GM10266 (cell line): ENCODE results near the gene NOXO1.
"Not testable (repeated sequence)": the region's sequence is repeated elsewhere in the genome, so short reads cannot be mapped to it uniquely, and the experiment has no call there.

Experiments
- DNase-seq: peaks from one replicate; pipeline ENCODE4 v3.0.0; 2012; ENCODE audit errors: extremely low spot score
- TF ChIP-seq, protein P1 (sequence below): IDR thresholded peaks from 2 replicates; pipeline ENCODE4 v1.5.1; 2012; ENCODE audit warnings: mild to moderate bottlenecking, low read depth; ENCODE audit not compliant: control insufficient read depth, insufficient read depth; ENCODE audit errors: missing control alignments

NOXO1 gene

DNA sequence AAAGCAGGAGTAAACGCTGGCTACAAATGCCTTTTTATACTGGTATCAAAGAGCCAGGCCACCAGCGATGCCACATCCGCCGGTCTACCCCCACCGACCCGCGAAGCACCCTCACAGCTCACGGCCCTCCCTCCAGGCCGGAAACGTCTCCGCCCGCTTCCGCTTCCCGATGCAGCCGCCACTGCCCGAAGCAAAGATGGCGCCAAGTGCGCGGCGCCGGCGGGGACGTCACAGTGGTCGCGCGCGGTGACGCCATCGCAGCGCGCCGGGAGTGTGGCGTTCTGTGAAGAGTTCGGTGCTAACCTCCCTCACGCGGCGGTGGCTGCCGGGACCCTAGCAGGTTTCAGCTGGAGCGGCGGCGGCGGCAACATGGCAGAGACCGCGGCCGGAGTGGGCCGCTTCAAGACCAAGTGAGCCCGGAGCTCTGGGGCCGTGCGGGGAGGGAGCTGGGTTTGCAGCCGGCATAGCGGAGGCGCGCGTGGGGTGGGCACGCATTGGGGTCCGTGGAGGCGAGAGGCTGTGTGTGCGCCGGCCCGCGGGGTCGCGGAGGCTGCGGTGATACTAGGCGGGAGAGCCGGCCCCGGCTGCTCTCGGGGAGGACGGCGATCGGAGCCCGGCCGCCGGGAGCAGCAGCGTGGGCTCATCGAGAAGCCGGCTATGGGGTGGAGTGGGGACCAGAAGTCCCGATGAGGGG lies 9.3 kb downstream of the NOXO1 start, which contains the start of gene TBL3:
Gene TBL3 (plus strand): TSS at position 258 of the 694 bp plus-strand sequence. CDS start 112 bp downstream, at position 370.
- TF ChIP-seq, protein P1, sequence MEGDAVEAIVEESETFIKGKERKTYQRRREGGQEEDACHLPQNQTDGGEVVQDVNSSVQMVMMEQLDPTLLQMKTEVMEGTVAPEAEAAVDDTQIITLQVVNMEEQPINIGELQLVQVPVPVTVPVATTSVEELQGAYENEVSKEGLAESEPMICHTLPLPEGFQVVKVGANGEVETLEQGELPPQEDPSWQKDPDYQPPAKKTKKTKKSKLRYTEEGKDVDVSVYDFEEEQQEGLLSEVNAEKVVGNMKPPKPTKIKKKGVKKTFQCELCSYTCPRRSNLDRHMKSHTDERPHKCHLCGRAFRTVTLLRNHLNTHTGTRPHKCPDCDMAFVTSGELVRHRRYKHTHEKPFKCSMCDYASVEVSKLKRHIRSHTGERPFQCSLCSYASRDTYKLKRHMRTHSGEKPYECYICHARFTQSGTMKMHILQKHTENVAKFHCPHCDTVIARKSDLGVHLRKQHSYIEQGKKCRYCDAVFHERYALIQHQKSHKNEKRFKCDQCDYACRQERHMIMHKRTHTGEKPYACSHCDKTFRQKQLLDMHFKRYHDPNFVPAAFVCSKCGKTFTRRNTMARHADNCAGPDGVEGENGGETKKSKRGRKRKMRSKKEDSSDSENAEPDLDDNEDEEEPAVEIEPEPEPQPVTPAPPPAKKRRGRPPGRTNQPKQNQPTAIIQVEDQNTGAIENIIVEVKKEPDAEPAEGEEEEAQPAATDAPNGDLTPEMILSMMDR, result no peak

DNA sequence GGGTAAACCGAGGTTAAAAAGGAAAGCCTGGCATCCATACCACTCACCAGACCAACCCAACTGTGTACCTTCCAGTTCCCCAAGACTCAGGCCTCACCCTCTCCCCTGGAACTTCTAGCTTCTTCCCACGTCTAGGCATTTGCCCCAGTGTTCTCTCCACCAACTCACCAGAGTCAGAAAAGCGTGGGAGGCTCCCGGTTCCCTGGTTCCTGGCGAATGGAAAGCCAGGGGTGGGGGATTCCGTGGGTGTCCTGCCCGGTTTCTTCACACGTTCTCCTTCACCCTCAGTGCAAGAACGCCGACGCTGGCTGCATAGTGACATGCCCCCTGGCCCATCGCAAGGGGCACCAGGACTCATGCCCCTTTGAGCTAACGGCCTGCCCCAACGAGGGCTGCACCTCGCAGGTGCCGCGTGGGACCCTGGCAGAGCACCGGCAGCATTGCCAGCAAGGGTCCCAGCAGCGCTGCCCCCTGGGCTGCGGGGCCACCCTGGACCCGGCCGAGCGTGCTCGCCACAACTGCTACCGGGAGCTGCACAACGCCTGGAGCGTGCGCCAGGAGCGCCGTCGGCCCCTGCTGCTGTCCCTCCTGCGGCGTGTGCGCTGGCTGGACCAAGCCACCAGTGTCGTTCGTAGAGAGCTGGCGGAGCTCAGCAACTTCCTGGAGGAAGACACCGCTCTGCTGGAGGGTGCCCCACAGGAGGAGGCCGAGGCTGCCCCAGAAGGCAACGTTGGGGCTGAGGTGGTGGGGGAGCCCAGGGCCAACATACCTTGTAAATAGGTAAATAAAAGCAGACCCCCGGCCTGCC lies 12.9 kb downstream of the NOXO1 start:
- TF ChIP-seq, protein P1, result no peak
- no peak for DNase-seq

More for the DNA sequence above, 9.3 kb downstream of the NOXO1 start, which contains the start of gene TBL3:
- peak; percentile 97 for DNase-seq

DNA sequence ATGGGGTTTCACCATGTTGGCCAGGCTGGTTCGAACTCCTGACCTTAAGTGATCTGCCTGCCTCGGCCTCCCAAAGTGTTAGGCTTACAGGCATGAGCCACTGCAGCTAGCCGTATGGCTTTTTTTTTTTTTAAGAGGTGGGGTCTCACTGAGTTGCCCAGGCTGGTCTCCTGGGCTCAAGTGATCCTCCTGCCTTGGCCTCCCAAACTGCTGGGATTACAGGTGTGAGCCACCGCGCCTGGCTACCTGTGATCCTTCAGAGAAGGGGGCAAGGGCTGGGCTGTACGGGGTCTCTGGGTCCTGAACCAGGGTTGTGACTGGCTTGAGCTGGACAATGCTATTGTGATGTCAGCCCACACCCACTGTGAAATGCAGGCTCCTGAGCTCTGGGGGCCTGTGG lies 14.8 kb downstream of the NOXO1 start, which contains the start of gene RNF151:
Gene RNF151 (plus strand): TSS at position 397 of the 400 bp plus-strand sequence. CDS start 26 bp downstream, outside the sequence.
- TF ChIP-seq, protein P1, result no peak
- DNase-seq, result no peak

DNA sequence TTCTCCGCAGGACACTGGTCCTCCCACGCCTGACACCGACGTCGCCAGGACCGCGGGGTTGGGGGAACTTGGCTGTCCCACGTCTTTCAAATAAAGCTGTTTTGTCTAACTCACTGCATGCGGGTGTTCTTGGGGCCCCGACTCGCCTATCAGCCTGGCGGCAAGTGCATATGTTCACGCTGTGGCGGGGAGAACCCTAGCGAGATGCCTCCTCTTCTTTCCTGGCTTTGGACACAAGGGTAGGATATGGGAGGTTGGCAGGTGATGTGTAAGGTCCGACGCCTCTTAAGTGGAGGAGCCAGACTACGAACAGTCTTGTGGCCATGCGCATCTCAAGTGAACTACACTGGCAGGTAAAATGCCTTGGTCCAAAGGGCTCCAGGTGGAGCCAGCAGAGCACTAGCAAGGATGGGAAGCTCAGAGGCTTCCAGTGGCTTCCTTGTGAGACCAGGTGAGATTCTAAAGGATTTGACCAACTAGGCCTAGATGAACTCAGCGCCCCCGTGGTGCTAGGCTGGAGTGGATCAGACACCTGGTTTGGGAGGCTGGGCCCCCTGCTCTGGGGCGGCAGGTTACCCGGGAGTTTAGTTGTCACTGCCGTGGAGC lies 15.8 kb downstream of the NOXO1 start:
- DNase-seq, result no peak
- TF ChIP-seq, protein P1, result no peak

DNA sequence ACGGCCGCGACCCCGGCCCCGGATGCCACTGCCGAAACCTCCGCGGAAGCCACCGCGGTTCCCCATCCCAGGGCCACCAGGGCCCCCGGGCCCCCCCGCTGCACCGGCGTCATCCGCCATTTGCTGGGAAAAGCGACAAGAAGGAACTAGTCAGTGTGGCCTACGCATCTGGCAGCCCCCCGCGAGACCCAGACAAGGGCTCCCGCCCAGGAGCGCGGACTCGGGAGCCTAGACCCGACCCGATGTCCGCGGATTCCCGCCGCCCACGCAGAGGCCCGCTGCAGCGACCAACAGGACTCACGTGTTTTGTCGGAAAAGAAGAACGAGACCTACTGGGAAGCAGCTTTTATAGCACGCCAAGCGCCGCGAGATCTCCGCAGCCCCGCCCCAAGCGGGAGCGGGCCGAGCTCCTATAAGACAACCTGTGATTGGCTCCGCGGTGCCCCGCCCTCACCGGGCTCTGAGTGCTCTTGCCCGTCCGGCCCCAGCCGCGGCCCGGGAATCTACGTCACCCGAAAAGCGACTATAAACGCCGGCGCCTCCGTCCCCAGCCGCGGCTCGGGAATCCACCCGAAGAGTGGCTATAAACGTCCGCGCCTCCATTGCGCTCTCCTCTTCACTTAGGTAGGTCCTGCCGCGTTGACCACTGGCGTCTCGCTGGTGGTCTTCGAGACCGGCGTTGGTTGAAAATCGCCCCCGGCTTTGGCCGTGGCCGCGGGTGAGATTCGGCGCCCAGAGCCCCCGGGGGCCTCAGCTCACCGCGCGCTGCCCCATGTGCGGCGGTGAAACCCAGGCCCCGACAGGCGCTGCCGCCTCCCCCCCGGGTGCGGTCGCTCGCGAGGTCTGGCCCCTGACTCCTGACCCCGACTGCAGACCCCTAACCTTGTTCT lies 16.5 kb downstream of the NOXO1 start, which contains the start of gene RPS2:
Gene RPS2 (minus strand): TSS at position 321 of the 890 bp plus-strand sequence. CDS start 201 bp downstream, at position 120.
- DNase-seq, result peak; percentile 100
- TF ChIP-seq, protein P1, result no peak

DNA sequence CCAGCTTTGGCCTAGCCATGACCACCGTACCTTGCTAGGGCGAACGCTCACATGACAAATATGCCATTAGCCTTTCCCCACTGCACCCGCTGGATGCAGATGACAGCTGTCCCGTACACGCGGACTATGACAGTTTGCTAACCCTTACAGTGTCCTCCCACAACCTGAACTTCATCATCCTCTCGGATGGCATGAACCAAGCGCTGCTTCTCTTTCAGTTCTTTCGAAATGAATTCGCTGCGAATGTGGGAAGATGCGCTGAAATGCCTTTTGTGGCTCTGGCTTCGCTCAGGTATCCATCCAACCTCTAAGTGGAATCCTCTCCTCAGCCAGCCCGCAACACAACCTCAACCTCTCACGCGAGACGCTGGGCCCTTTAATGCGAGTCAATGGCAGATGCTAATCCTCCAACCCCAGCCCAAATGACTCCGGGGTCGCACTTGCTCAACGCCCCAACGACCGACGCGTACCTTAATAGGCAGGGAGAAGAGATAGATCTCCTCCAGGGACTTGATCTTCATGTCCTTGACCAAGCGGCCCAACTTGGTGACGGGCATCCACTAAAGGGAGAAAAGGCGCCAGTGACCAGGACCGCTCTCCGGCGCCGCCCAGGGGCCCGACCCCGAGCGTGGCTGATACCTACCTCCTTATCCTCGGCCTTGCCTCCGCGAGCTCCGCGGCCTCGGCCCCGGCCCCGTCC lies 17.3 kb downstream of the NOXO1 start:
- DNase-seq, result no peak
- TF ChIP-seq, protein P1, result peak; percentile 29

DNA sequence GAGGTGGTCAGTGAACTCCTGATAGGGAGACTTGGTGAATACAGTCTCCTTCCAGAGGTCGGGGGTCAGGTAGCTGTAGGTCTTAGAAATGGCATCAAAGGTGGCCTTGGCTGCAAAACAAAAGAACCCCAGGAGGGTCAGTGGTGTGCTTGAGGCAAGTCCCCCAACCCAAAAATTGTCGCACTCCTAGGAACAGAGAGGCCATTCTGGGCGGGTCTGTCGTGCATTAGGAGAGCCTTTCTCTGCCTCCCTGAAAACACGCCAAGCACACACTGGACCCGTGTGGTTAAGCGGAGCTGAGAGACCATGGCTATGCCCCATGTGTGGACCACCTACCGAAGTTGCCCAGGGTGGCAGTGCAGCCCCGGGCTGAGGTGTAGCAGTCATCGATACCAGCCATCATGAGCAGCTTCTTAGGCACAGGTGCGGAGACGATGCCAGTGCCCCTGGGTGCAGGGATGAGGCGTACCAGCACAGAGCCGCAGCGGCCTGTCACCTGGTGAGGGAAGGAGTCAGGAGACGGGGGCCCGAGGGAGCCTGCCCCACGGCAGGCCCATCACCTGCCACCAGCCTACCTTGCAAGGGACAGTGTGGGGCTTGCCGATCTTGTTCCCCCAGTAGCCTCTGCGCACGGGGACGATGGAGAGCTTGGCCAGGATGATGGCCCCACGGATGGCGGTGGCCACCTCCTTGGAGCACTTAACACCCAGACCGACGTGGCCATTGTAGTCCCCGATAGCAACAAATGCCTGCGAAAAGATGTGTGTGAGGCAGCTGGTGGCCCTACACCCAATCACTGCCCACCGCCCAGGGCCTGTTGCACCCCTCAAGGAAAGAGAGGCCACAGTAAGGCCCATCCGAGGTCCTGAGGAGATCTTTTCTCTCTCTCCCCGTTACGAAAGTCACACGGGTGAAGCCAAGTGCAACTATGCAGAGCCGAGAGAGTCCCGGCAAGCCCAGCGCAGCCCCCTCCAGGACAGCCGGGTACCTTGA lies 18.8 kb downstream of the NOXO1 start:
- not testable (repeated sequence) for DNase-seq
